AG10803 (cell line): Measurements from ENCODE around the gene VPS8.

Experiments used
- DNase-seq: peaks from one replicate; pipeline ENCODE4 v3.0.0; 2010; ENCODE audit warnings: low read depth
- H3K4me3 ChIP-seq: 2 replicates; pipeline ENCODE4 v1.5.1; 2011; ENCODE audit warnings: mild to moderate bottlenecking, low read length, control low read depth
- TF ChIP-seq, protein P1 (sequence below): conservative IDR thresholded peaks from 2 replicates; pipeline ENCODE4 v1.5.1; 2011; ENCODE audit warnings: mild to moderate bottlenecking, low read length, control low read depth, inconsistent platforms

VPS8 gene

DNA sequence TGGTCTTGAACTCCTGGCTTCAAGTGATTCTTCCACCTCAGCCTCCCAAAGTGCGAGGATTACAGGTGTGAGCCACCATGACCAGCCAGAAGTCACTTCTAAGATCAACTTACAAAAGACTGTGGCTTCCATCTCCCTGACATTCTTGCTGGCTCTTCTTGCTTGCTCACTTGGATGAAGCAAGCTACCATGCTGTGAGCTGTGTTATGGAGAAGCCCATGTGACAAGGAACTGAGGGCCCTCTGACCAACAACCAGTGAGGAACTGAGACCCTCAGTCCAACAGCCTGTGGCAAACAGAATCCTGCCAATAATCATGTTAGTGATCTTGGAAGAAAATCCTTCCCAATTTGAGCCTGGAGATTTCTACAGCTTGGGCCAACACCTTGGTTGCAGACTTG is 7.2 kb upstream of the VPS8 start:
- DNase-seq = no peak
- H3K4me3 ChIP-seq = no peak overlapping the region
- TF ChIP-seq, protein P1, sequence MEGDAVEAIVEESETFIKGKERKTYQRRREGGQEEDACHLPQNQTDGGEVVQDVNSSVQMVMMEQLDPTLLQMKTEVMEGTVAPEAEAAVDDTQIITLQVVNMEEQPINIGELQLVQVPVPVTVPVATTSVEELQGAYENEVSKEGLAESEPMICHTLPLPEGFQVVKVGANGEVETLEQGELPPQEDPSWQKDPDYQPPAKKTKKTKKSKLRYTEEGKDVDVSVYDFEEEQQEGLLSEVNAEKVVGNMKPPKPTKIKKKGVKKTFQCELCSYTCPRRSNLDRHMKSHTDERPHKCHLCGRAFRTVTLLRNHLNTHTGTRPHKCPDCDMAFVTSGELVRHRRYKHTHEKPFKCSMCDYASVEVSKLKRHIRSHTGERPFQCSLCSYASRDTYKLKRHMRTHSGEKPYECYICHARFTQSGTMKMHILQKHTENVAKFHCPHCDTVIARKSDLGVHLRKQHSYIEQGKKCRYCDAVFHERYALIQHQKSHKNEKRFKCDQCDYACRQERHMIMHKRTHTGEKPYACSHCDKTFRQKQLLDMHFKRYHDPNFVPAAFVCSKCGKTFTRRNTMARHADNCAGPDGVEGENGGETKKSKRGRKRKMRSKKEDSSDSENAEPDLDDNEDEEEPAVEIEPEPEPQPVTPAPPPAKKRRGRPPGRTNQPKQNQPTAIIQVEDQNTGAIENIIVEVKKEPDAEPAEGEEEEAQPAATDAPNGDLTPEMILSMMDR = no peak

DNA sequence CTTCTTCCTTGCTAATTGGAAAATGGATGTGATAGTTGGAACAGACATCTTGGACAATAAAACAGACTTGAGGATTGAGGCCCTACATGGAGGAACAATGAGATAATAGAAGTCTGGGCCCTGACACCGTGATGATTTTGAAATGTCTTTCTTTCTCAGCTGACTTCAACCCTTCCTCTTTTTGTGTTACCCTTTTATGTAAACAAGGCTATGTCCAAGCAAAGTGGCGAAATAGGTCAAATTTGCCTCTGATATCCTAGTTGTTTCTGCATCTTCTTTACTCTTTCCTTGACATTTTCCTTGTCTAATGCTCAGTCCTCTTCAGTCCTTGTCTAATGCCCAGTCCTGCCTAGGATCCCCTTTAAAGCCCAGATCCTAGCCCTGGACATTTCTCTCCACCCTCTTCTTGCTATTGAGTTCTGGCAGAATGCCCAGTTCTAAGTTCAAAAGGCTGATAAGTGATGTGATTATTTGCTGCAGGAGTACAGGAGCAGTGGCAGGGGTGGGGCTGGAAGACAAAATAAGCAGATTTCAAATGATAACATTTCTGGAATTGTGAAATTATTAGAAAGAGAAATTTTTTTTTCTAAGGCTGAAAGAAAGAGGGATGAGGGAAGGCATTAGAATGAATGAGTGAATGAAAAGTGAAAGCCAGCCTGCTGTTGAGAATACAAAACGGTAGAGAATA is 6.5 kb upstream of the VPS8 start:
- H3K4me3 ChIP-seq = no peak overlapping the region
- DNase-seq = no peak
- TF ChIP-seq, protein P1 = no peak

DNA sequence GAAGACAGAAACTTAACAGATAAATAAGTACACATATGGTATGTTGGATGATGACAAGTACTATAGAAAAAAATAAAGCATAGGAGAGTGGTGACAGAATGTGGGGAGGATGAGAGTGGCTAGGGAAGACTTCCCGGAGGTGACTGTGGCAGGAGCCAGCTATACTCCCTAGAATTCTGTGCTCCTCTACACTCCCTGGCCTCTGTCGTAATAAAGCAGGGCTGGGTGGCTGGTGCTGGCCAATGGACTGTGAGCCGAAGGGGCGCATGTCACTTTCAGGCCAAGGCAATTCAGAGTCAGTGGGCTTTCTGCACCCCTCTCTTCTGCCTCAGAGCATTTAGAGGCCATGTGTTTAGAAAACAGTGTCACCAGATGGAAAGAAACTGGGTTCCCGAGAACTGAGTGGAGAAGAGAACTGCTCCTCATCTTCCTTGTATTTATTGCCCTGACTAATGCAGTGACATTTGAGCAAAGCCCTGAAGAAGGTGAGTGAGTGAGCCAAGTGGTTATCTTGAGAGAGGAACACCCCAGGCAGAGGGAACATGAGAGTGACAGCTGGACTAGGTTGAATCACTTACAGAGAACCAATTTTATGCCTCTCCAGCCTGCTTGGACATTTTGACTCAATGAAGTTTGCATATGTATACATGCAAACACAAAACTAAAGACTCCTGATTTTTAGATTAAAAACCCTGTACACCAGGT is 5.2 kb upstream of the VPS8 start:
- H3K4me3 ChIP-seq = no peak overlapping the region
- DNase-seq = no peak
- TF ChIP-seq, protein P1 = no peak

DNA sequence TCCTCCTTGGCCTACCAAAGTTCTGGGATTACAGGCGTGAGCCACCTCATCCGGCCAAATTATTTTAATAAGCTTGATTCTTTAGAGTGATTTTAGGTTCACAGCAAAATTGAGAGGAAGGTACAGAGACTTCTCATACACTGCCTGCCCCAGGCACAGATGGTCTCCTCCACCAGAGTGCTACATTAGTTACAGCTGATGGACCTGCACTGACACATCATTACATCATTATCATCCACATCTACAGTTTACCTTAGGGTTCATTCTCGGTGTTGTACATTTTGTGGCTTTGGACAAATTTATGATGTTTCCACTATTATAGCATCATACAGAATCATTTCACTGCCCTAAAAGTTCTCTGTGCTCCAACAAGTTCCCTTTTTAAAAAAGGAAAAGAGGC is 4.4 kb upstream of the VPS8 start:
- TF ChIP-seq, protein P1 = no peak
- no peak overlapping the region for H3K4me3 ChIP-seq
- no peak for DNase-seq

DNA sequence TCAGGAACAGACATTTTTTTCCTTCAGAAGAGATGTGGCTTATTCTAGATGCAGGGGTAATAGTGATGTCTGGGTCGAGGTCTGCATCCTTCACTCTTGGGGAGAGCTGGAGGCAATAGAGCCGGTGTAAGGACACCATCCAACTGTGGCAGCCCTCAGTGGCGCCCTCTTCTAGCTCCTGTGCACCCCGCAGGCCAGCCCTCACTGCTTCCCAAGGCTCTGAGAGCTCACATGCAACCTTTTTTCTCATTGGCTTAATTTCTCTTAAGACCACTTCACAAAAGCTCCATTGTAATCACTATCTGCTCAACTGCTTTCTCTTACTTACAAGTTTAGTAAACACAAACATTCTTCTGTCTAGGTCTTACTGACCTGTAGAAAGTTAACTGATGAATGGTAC is 3.9 kb upstream of the VPS8 start:
- TF ChIP-seq, protein P1 = 0 out of 2 replicates have a peak, but pooled peaks have one; percentile 9
- no peak for DNase-seq

DNA sequence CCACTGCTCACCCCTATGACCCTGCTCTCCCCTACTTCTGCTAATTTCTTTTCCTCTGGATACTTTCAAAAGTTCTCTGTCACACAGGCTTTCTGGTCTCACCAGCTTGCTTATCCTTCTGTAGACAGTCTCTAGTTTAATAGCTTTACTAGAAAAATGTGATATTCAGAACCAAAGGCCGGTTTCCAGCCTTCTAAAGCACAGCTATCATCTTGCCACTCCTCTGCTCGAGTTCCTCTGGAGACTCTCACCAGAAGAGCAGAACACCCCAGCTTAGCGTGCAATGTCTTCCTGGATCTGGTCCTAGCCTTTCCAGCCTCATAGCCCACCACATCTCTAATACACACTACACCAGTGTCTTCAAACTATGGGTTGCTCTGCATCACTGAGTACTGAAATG is 1.8 kb upstream of the VPS8 start:
- H3K4me3 ChIP-seq = no peak overlapping the region
- no peak for DNase-seq
- TF ChIP-seq, protein P1 = no peak

More for the DNA sequence above, 3.9 kb upstream of the VPS8 start:
- no peak overlapping the region for H3K4me3 ChIP-seq

DNA sequence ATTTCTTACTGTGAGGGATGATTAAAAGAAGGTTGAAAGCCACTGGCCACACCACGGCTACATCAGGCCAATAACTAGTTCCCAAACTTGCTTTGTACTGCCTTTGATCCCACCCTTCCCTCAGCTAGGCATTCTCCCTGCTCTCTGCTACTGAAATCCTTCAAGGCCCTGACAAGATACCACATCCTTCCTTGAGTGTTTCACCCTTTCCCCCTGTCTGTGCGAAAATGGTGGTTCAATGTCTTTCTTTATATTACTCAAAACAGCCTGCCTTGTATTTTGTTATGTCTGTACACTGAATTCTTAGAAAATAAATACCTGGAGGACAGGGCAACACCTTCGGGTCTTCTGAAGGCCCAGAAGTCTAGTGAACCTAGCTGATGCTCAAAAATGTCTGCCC is 932 bp upstream of the VPS8 start:
- TF ChIP-seq, protein P1 = no peak
- no peak overlapping the region for H3K4me3 ChIP-seq
- DNase-seq = no peak
